ENCODE data around the gene PHACTR1. TPM values are rescaled to one million over a fixed set of nuclear protein-coding genes. Genes with fewer than 3 reads are reported as not detected.

Gene PHACTR1
- total RNA-seq, 1 experiment from 2014 or later = 15.5 TPM

- Mint-ChIP-seq H3K36me3 (no peaks in the 10 kb centered on the region), H3K9me3 (no peaks in the 10 kb centered on the region), H3K27ac (no peak overlapping the region; the same call in 1 of the 2 replicates), H3K4me3 (no peak overlapping the region), H3K27me3 (ENCODE audit: low read depth) (no peaks in the 10 kb centered on the region), H3K4me1 (peaks cover 9% of the 10 kb centered on the region)
- ATAC-seq = no peak; the same call in 1 of the 2 replicates
- POLR2A ChIA-PET = no interaction called here
- no peak for TF ChIP-seq SP1 (CRISPR knock-in tag; conservative IDR thresholded peaks at IDR 0.05)
- no peak for TF ChIP-seq ZMAT4 (CRISPR knock-in tag; IDR thresholded peaks at IDR 0.05)
- no peak for TF ChIP-seq ESRRA (CRISPR knock-in tag; IDR thresholded peaks at IDR 0.05; ENCODE audit: borderline replicate concordance)
- no peak for TF ChIP-seq TP53 (CRISPR knock-in tag; IDR thresholded peaks at IDR 0.05)
- TF ChIP-seq ZNF512 (CRISPR knock-in tag; IDR thresholded peaks at IDR 0.05; ENCODE audit: borderline replicate concordance) = no peak
- TF ChIP-seq TEAD4 (CRISPR knock-in tag; IDR thresholded peaks at IDR 0.05) = no peak
- TF ChIP-seq ELF4 (CRISPR knock-in tag; IDR thresholded peaks at IDR 0.05; ENCODE audit: low read depth) = no peak
- CTCF ChIA-PET = no interaction called here
- no peak for DNase-seq (ENCODE audit: low spot score)
Measured at GRCh38 chr6:13165502-13166172, 449.1 kb downstream of the PHACTR1 start.

GRCh38 chr6:13166269-13166668 lies 449.7 kb downstream of the PHACTR1 start:
- no peak for DNase-seq (ENCODE audit: low spot score)
- H3K4me1 Mint-ChIP-seq = peaks cover 9% of the 10 kb centered on the region
- no peak overlapping the region for H3K4me3 Mint-ChIP-seq
- no peak overlapping the region; the same call in 1 of the 2 replicates for H3K27ac Mint-ChIP-seq
- no peaks in the 10 kb centered on the region for H3K9me3 Mint-ChIP-seq
- H3K27me3 Mint-ChIP-seq (ENCODE audit: low read depth) = no peaks in the 10 kb centered on the region
- ATAC-seq = no peak
- no peaks in the 10 kb centered on the region for H3K36me3 Mint-ChIP-seq
- ChIA-PET POLR2A (no interaction called here), CTCF (no interaction called here)
- TF ChIP-seq ZSCAN18 (CRISPR knock-in tag; IDR thresholded peaks at IDR 0.05) (no peak), SMAD3 (CRISPR knock-in tag; IDR thresholded peaks at IDR 0.05; ENCODE audit: borderline replicate concordance) (no peak), GTF2I (CRISPR knock-in tag; conservative IDR thresholded peaks at IDR 0.05) (no peak), RELA (CRISPR knock-in tag; IDR thresholded peaks at IDR 0.05; ENCODE audit: borderline replicate concordance) (no peak), GRHL2 (CRISPR knock-in tag; IDR thresholded peaks at IDR 0.05; ENCODE audit: insufficient replicate concordance, severe bottlenecking) (no peak), ZNF671 (CRISPR knock-in tag; IDR thresholded peaks at IDR 0.05) (no peak), FOXJ3 (CRISPR knock-in tag; IDR thresholded peaks at IDR 0.05; ENCODE audit: borderline replicate concordance) (no peak), GABPB1 (CRISPR knock-in tag; IDR thresholded peaks at IDR 0.05) (no peak), EMX1 (CRISPR knock-in tag; IDR thresholded peaks at IDR 0.05) (no peak), ATF2 (CRISPR knock-in tag; IDR thresholded peaks at IDR 0.05; ENCODE audit: borderline replicate concordance, low read depth) (no peak), FOXP1 (CRISPR knock-in tag; IDR thresholded peaks at IDR 0.05; ENCODE audit: borderline replicate concordance) (no peak), SP1 (CRISPR knock-in tag; conservative IDR thresholded peaks at IDR 0.05) (no peak), MYBL2 (CRISPR knock-in tag; IDR thresholded peaks at IDR 0.05) (no peak), MXD4 (CRISPR knock-in tag; IDR thresholded peaks at IDR 0.05; ENCODE audit: borderline replicate concordance) (no peak), ZNF416 (CRISPR knock-in tag; IDR thresholded peaks at IDR 0.05) (no peak), ZNF512 (CRISPR knock-in tag; IDR thresholded peaks at IDR 0.05; ENCODE audit: borderline replicate concordance) (no peak), MAX (CRISPR knock-in tag; IDR thresholded peaks at IDR 0.05) (no peak), ETV6 (CRISPR knock-in tag; IDR thresholded peaks at IDR 0.05) (no peak), IRF2 (CRISPR knock-in tag; IDR thresholded peaks at IDR 0.05; ENCODE audit: borderline replicate concordance, low read depth) (no peak)

Measured in WTC11 (cell line).